AG20443 (cell line): ENCODE measurements around the gene RNPEPL1.
"Not testable (repeated sequence)": the region's sequence is repeated elsewhere in the genome, so short reads cannot be mapped to it uniquely, and the experiment has no call there.

ENCODE experiments used
- DNase-seq: peaks from one replicate; pipeline ENCODE4 v3.0.0; 2012; ENCODE audit warnings: low spot score, mixed read lengths

The RNPEPL1 gene, protein sequence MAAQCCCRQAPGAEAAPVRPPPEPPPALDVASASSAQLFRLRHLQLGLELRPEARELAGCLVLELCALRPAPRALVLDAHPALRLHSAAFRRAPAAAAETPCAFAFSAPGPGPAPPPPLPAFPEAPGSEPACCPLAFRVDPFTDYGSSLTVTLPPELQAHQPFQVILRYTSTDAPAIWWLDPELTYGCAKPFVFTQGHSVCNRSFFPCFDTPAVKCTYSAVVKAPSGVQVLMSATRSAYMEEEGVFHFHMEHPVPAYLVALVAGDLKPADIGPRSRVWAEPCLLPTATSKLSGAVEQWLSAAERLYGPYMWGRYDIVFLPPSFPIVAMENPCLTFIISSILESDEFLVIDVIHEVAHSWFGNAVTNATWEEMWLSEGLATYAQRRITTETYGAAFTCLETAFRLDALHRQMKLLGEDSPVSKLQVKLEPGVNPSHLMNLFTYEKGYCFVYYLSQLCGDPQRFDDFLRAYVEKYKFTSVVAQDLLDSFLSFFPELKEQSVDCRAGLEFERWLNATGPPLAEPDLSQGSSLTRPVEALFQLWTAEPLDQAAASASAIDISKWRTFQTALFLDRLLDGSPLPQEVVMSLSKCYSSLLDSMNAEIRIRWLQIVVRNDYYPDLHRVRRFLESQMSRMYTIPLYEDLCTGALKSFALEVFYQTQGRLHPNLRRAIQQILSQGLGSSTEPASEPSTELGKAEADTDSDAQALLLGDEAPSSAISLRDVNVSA

GRCh38 chr2:240567872-240568677, at the start of gene RNPEPL1:
RNPEPL1 (plus strand) TSS chr2:240568484; CDS start chr2:240568587, 103 bp downstream.
- DNase-seq, result peak; percentile 82

- no peak for DNase-seq
These were observed 49.3 kb upstream of the RNPEPL1 start for GRCh38 chr2:240518981-240519380.

DNA sequence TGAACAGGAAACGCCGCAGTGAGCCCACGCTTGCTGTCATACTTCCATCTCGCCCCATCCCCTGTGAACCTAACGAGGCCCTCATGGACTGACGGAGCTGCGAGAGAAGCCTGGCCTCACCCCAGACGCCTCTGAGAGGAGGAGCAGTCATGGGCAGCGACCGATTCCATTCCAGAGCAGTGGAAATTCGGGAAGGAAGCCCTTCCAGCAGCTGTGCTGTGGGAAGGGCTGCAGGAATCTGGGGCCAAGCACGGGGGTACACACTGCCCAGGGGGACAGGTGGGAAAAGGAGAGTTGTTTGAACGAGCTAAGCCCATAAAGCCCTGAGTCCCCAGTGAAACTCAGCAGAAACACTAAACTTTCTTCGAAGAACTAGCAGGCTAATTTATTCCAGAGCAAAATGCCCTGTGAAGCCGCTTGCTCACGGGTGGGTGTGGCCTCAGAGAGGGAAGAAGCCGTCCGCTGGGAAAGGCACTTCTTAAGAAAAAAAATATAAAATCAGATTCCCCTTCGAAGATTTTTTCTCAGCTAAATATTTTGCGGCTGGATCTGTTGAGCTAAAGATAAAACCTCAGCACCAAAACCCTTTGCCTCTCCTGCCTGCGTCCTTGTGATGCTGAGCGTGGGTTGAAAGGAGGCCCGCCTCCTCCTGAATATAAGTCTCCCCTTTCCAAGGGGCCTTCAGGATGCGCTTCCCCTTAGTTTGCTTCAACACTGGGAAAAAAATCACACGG, 48.7 kb upstream of the RNPEPL1 start:
- peak; percentile 77 for DNase-seq

DNA sequence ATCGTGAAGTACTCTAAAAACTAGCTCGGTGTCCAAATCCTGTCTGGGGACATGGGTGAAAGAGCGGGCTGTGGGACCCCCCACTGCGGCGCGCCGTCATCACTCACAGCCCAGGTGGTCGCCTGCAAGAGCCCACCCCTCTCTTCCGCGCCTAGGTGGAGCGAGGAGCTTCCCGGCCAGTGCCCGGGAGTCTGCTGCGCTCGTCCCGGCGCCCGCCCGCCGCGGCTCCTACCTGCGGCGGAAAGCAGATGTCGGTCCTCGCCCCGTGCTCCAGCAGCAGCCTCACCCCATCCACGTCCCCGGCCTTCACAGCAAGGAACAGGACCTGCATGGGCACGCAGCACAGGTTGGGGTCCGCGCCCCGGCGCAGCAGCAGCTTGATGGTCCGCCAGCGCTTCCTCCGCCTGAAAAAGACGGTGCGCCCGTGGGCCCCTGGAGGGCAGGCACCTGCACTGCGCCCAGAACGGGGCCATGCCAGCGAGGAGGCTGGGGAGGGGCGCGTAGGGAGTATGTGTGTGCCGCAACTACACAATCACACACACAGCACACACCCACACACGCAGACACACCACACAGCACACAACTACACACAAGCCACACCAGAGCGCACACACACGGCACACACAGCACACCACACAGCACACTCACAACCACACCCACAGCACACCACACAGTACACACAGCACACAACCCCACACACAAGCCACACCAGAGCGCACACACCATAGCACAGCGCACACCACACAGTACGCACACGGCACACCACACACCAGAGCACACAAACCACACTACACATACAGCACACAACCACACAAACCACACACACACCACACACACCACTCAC, 47.9 kb upstream of the RNPEPL1 start:
- DNase-seq, result peak; percentile 33

GRCh38 chr2:240520974-240521350, 47.3 kb upstream of the RNPEPL1 start:
- DNase-seq, result no peak

DNA sequence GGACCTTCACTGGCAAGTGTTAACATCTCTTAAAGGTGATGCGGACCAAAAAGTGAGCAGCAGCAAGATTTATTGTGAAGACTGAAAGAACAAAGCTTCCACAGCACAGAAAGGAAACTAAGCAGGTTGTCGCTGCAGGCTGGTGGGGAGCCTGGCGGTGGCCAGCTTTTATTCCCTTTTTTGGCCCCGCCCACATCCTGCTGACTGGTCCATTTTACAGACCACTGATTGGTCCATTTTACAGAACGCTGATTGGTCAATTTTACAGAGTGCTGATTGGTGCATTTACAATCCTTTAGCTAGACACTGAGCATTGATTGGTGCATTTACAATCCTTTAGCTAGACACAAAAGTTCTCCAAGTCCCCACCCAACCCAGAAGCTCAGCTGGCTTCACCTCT, 46.4 kb upstream of the RNPEPL1 start:
- DNase-seq, result not testable (repeated sequence)

GRCh38 chr2:240522406-240522805, 45.9 kb upstream of the RNPEPL1 start:
- no peak for DNase-seq

GRCh38 chr2:240523451-240524281, 44.6 kb upstream of the RNPEPL1 start:
- no peak for DNase-seq

GRCh38 chr2:240524963-240525718, 43.1 kb upstream of the RNPEPL1 start:
- DNase-seq, result no peak

GRCh38 chr2:240525802-240526201, 42.5 kb upstream of the RNPEPL1 start:
- DNase-seq, result no peak

DNA sequence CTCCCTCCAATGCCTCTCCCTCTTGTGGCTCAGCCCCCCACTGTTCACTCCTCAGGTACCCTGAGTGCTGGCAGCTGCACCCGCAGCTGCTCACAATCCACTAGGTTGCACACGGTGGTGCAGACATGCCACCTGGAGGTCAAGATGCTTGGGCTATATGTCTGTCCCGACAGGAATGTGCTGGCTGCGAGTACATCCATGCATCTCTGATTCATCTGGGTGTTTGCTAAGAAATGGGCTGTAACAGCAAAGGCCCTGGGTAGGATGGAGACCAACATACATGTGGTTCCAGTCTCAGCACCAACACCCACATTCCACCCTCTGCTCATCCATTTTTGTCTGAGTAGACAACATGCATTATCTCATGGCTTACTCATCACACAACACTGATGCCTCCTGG, 41.8 kb upstream of the RNPEPL1 start:
- no peak for DNase-seq

GRCh38 chr2:240527153-240527750, 41.0 kb upstream of the RNPEPL1 start:
- DNase-seq, result no peak

DNA sequence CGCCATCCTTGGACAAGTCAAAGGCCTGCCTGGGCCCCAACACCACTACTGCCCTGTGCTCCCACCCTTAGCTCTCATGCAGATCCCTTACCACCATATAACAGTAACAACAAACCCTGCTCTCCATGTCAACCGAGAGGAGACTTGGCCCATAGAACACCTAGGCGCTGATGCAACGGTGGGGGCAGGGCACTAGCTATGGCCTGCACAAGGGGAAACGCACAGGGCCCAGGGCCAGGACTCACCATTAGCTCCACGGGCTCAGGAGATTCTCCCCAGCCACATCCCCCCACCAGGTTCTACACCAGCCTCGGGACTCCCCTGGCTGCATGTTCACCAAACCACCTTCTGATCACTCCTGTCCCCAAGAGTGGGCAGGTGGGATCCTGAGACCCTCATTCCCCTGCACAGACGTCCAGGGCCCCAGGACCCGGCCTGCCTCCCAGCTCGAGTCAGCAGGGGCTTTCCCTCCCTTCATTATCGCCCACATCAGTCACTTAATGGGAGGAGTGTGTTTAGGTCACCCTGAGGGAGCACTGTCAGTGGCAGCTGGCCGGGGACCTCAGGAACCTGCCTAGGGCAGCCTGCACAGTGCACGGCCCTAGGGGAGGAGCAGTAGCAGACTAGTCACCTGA, 39.8 kb upstream of the RNPEPL1 start:
- no peak for DNase-seq

GRCh38 chr2:240529344-240529999, 38.8 kb upstream of the RNPEPL1 start:
- DNase-seq, result no peak

DNA sequence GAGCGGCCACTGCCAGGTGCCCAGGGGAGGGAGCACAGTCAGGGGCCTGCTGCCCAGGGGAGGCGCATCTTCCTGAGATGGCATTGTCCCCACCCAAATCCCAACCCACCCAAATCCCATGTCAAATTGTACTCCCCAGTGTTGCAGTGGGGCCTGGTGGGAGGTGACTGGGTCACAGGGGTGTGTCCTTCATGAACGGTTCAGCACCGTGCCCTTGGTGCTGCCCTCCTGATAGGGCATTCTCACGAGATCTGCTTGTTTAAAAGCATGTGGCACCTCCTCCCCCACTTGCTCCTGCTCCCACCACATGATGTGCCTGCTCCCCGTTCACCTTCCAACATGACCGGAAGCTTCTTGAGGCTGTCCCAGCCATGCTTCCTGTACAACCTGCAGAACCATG, 38.1 kb upstream of the RNPEPL1 start:
- no peak for DNase-seq

GRCh38 chr2:240531038-240531437, 37.2 kb upstream of the RNPEPL1 start:
- DNase-seq, result no peak

DNA sequence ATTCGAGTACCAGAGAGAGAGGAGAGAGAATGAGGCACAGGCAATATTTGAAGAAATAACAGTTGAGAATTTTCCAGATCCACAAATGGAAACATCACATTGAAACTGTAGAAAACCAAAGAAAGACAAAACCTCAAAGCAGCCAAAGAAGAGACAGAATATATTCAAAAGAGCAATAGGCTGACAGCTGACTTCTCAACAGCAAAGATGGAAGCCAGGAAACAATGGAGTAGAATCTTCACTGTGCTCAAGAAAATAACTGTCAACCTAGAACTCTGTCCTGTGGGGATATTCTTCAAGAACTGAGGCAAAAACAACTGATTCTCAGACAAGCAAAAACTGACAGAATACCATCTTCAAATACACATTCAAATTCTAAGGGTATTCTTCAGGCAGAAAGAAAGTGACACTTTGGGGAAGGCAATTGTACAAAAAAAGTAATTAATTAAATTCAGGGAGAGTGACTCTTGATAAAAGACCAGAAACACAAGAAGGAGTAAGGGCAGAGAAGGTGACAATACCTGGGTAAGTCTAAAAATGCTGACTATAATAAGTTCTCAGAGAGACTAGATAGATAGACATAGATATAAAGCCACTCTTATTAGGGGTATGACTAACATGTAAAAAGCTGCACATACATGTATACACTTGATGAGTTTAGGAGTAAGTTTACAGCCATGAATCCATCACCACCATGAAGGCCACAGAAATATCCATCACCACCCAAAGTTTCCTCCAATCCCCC, 36.1 kb upstream of the RNPEPL1 start:
- no peak for DNase-seq
